HFFc6 (cell line): ENCODE measurements around the gene HINT3. TPM values are rescaled to one million over a fixed set of nuclear protein-coding genes. Genes with fewer than 3 reads are reported as not detected.

Source experiments
- DNase-seq: peaks from one replicate; pipeline ENCODE4 v3.0.0-alpha.2; 2018
- H3K27ac Mint-ChIP-seq: 2 replicates; pipeline ENCODE4 v1.8.0; 2020; ENCODE audit warnings: mild to moderate bottlenecking, mixed read lengths
- H3K27me3 Mint-ChIP-seq: 2 replicates; pipeline ENCODE4 v1.8.0; 2021; ENCODE audit warnings: mild to moderate bottlenecking, moderate library complexity, mixed read lengths; ENCODE audit not compliant: insufficient read depth
- H3K36me3 Mint-ChIP-seq: 2 replicates; pipeline ENCODE4 v1.8.0; 2021; ENCODE audit warnings: low read depth, mixed read lengths
- H3K4me1 Mint-ChIP-seq: 2 replicates; pipeline ENCODE4 v1.8.0; 2020; ENCODE audit warnings: low read depth, mixed read lengths
- H3K4me3 Mint-ChIP-seq: 2 replicates; pipeline ENCODE4 v1.8.0; 2020; ENCODE audit warnings: mild to moderate bottlenecking, moderate library complexity, mixed read lengths
- H3K9me3 Mint-ChIP-seq: 2 replicates; pipeline ENCODE4 v1.8.0; 2020; ENCODE audit warnings: mild to moderate bottlenecking, mixed read lengths
- total RNA-seq, 6 experiments: library from RNA; stranded (reverse); fragmentation: NEBNext Ultra II Directional; extraction: Animal tissue kit (Norgen Biotek cat#: 25700); gene quantifications; 2 replicates in 1 of 6; 3 replicates in 5 of 6; pipeline ENCODE4 v1.2.3, GENCODE V29; 2021
- TF ChIP-seq, protein P1 (sequence below): fragments of 200-600 bp; sonication (generic); IDR thresholded peaks from 2 replicates; pipeline ENCODE4 v1.5.0; 2021; ENCODE audit warnings: antibody characterized with exemption, mild to moderate bottlenecking

Gene HINT3
- total RNA-seq, 6 experiments from 2014 or later: 11.0 to 14.4 (median 12.3) TPM

DNA sequence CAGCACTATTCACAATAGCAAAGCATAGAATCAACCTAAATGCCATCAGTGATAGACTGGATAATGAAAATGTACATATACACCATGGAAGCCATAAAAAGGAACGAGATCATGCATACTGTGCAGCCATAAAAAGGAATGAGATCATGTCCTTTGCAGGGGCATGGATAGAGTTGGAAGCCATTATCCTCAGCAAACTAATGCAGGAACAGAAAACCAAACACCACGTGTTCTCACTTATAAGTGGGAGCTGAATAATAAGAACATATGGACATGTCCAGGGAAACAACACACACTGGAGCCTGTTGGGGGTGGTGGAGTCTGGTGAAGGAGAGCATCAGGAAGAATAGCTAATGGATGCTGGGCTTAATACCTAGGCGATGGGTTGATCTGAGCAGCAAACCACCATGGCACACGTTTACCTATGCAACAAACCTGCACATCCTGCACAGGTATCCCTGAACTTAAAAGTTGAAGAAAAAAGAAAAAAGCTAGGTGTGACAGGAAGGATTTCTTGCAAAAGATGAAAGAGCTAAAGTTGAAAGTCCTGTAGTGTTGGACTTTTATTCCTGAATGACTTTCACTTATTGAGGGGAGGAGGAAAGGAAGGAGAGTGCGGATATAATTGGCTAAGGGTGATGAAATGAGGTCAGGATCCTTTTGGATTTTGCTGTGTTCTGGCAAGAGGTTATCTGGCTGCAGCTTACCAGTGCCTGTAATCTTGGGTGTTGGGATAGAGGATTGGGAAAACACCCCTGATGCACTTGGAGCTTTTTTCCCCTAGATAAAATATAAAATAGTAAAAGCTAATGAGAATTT, 38.3 kb downstream of the HINT3 start:
- Mint-ChIP-seq H3K9me3 (no peaks in the 10 kb centered on the region), H3K4me3 (no peak overlapping the region), H3K4me1 (peaks cover 22% of the 10 kb centered on the region), H3K27ac (no peak overlapping the region; the same call in 1 of the 2 replicates), H3K36me3 (peaks cover 5% of the 10 kb centered on the region), H3K27me3 (no peaks in the 10 kb centered on the region)
- TF ChIP-seq, protein P1, sequence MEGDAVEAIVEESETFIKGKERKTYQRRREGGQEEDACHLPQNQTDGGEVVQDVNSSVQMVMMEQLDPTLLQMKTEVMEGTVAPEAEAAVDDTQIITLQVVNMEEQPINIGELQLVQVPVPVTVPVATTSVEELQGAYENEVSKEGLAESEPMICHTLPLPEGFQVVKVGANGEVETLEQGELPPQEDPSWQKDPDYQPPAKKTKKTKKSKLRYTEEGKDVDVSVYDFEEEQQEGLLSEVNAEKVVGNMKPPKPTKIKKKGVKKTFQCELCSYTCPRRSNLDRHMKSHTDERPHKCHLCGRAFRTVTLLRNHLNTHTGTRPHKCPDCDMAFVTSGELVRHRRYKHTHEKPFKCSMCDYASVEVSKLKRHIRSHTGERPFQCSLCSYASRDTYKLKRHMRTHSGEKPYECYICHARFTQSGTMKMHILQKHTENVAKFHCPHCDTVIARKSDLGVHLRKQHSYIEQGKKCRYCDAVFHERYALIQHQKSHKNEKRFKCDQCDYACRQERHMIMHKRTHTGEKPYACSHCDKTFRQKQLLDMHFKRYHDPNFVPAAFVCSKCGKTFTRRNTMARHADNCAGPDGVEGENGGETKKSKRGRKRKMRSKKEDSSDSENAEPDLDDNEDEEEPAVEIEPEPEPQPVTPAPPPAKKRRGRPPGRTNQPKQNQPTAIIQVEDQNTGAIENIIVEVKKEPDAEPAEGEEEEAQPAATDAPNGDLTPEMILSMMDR: no peak
- no peak for DNase-seq

GRCh38 chr6:125995972-125996580, 39.5 kb downstream of the HINT3 start:
- Mint-ChIP-seq H3K27me3 (no peaks in the 10 kb centered on the region), H3K36me3 (peaks cover 5% of the 10 kb centered on the region), H3K9me3 (no peaks in the 10 kb centered on the region), H3K4me1 (peaks cover 22% of the 10 kb centered on the region), H3K27ac (no peak overlapping the region), H3K4me3 (peak overlapping the region; percentile 65; the same call in 1 of the 2 replicates)
- DNase-seq: peak; percentile 42
- TF ChIP-seq, protein P1: peak; percentile 98

DNA sequence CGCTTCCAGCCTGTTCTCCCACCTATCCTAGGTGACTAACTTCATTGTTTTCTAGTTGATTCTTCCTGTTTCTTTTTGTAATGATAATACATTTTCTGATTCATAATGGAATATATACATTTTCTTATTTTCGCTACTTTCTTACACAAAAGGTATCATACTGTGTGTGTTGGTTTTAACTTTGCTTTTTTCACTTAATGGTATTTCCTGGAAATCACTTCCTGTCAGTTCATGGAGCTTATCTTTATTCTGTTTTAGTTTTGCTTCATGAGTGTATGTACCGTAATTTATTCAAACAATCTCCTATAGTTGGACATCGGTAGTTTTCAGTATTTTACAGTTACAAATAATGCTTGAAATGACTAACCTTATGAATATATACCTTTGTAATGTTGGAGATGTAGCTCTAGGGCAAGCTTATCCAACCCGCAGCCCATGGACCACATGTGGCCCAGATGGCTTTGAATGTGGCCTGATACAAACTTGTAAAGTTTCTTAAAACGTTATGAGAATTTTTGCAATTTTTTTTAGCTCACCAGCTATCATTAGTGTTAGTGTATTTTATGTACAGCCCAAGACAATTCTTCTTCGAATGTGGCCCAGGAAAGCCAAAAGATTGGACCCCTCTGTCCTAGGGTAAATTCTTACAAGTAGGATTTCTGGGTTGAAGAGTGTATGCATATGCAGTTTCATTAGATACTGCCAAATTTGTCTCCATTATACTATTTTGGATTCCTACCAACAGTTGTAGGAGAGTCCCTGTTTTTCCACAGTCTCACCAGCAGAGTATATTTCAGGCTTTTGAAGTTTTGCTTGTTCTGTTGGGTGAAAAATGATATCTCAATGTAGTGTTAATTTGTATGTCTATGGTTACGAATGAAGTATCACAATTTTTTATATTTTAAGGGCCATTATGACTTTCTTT, 46.4 kb downstream of the HINT3 start:
- peak; percentile 30 for DNase-seq
- peaks cover 11% of the 10 kb centered on the region for H3K36me3 Mint-ChIP-seq
- H3K9me3 Mint-ChIP-seq: no peaks in the 10 kb centered on the region
- H3K4me1 Mint-ChIP-seq: peaks cover 18% of the 10 kb centered on the region
- H3K27me3 Mint-ChIP-seq: no peaks in the 10 kb centered on the region
- TF ChIP-seq, protein P1: no peak
- peak overlapping the region; percentile 44; the same call in 1 of the 2 replicates for H3K27ac Mint-ChIP-seq
- peak overlapping the region; percentile 22; the same call in 1 of the 2 replicates for H3K4me3 Mint-ChIP-seq

GRCh38 chr6:126007800-126008199, 51.2 kb downstream of the HINT3 start:
- Mint-ChIP-seq H3K4me1 (peaks cover 11% of the 10 kb centered on the region), H3K9me3 (no peaks in the 10 kb centered on the region), H3K4me3 (no peak overlapping the region), H3K27ac (no peak overlapping the region), H3K27me3 (no peaks in the 10 kb centered on the region), H3K36me3 (peaks cover 24% of the 10 kb centered on the region; the same call in 1 of the 2 replicates)
- DNase-seq: no peak
- TF ChIP-seq, protein P1: no peak

DNA sequence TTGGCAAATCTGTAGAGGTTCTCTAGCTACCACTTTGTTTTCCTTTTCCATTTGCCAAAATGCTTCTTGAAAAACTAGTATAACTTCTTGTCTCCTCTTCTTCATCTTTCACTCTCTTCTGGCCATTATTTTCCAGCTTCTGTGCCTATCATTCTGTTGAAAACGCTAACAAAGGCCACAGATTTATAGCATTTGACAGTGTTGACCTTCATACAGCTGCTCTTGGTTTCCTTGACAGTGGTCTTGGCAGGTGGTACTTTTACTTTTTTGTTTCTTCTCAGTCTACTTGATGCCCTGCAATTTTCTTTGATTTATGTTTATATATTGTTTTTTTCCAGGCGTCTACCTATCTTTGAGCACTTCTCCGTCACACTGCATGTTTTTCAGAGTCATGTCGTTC, 53.5 kb downstream of the HINT3 start:
- H3K4me1 Mint-ChIP-seq: peaks cover 6% of the 10 kb centered on the region; the same call in 1 of the 2 replicates
- H3K27me3 Mint-ChIP-seq: no peaks in the 10 kb centered on the region
- no peak for DNase-seq
- H3K36me3 Mint-ChIP-seq: peaks cover 27% of the 10 kb centered on the region
- TF ChIP-seq, protein P1: no peak
- H3K4me3 Mint-ChIP-seq: no peak overlapping the region
- no peaks in the 10 kb centered on the region for H3K9me3 Mint-ChIP-seq
- H3K27ac Mint-ChIP-seq: no peak overlapping the region
